Loucy (cell line): ENCODE data around the gene CDH15.

Experiments
- CTCF ChIP-seq: fragments of 200-600 bp; sonication (generic); conservative IDR thresholded peaks from 2 replicates; pipeline ENCODE4 v1.5.1; 2014; ENCODE audit warnings: mild to moderate bottlenecking, antibody characterized with exemption, low read length
- EZH2phosphoT487 ChIP-seq: fragments of 200-600 bp; IDR thresholded peaks from 2 replicates; pipeline ENCODE4 v1.6.1; 2018; ENCODE audit warnings: antibody characterized with exemption, mild to moderate bottlenecking, moderate library complexity, borderline replicate concordance

GRCh38 chr16:89131783-89132182 lies 39.8 kb upstream of the CDH15 start:
- TF ChIP-seq CTCF (no peak), EZH2phosphoT487 (no peak)
